CD4-positive, alpha-beta T cell (primary cell): ENCODE results near the gene CYP19A1. TPM values are rescaled to one million over a fixed set of nuclear protein-coding genes. Genes with fewer than 3 reads are reported as not detected.

Source experiments
- ATAC-seq: fragments of 200-7000 bp; cut with Tn5 transposase; one replicate; pipeline ENCODE4 v1.10.0; 2022; ENCODE audit warnings: mild to moderate bottlenecking; ENCODE audit not compliant: poor library complexity
- CTCF ChIA-PET: fragments of 350-600 bp; sonication (Branson Sonifier 250); formaldehyde crosslinking; loops from one replicate; lab custom pipeline; 2021; ENCODE audit warnings: antibody characterized with exemption, inconsistent platforms; lab: Charles Lee
- POLR2A ChIA-PET: fragments of 350-600 bp; sonication (Branson Sonifier 250); formaldehyde crosslinking; loops from one replicate; lab custom pipeline; 2021; ENCODE audit warnings: antibody characterized with exemption, inconsistent platforms; lab: Charles Lee
- DNase-seq, 14 experiments: peaks; one replicate each; pipeline ENCODE4 v3.0.0-alpha.2; 2013 to 2020; ENCODE audit warnings: mixed read lengths in 2 of 14
- H3K27ac ChIP-seq, 2 donors: one replicate each; pipeline versions ENCODE4 v1.5.1 to v1.7.0; 2013; ENCODE audit warnings: low read length in 2 of 2, low read depth in 1 of 2, mild to moderate bottlenecking in 1 of 2
- H3K27me3 ChIP-seq, 2 experiments: 1 replicate in 1 of 2; 2 replicates in 1 of 2; pipeline versions ENCODE4 v1.6.1 to v1.7.0; 2013; ENCODE audit warnings: low read length in 2 of 2, control low read depth in 1 of 2, mild to moderate bottlenecking in 1 of 2, moderate library complexity in 1 of 2; ENCODE audit not compliant: insufficient read depth in 2 of 2, control insufficient read depth in 1 of 2
- H3K36me3 ChIP-seq: one replicate; pipeline ENCODE4 v1.6.1; 2013; ENCODE audit warnings: low read length, control low read depth; ENCODE audit not compliant: insufficient read depth
- H3K4me1 ChIP-seq: one replicate; pipeline ENCODE4 v1.6.1; 2013; ENCODE audit warnings: low read length, control low read depth; ENCODE audit not compliant: insufficient read depth
- H3K4me3 ChIP-seq: one replicate; pipeline ENCODE4 v1.5.1; 2013; ENCODE audit warnings: mild to moderate bottlenecking, low read length, moderate library complexity
- H3K9me3 ChIP-seq, 2 experiments: 1 replicate in 1 of 2; 2 replicates in 1 of 2; pipeline versions ENCODE4 v1.6.1 to v1.7.0; 2013; ENCODE audit warnings: low read length in 2 of 2, mild to moderate bottlenecking in 2 of 2, control low read depth in 1 of 2, moderate library complexity in 1 of 2; ENCODE audit not compliant: control insufficient read depth in 1 of 2, insufficient read depth in 1 of 2
- H3K27ac Mint-ChIP-seq: one replicate; pipeline ENCODE4 v1.8.0; 2020; ENCODE audit warnings: mixed read lengths
- H3K27me3 Mint-ChIP-seq: one replicate; pipeline ENCODE4 v1.8.0; 2021; ENCODE audit warnings: mixed read lengths
- H3K36me3 Mint-ChIP-seq: one replicate; pipeline ENCODE4 v1.8.0; 2021; ENCODE audit warnings: low read depth, mixed read lengths
- H3K4me1 Mint-ChIP-seq: one replicate; pipeline ENCODE4 v1.8.0; 2021; ENCODE audit warnings: low read depth, mixed read lengths
- H3K4me3 Mint-ChIP-seq: one replicate; pipeline ENCODE4 v1.8.0; 2020; ENCODE audit warnings: mild to moderate bottlenecking, mixed read lengths
- H3K9me3 Mint-ChIP-seq: one replicate; pipeline ENCODE4 v1.8.0; 2020; ENCODE audit warnings: mixed read lengths
- intact Hi-C, 2 experiments: fragments of 100-400 bp; cut with DNase I in 1 of 2; cut with micrococcal nuclease in 1 of 2; formaldehyde crosslinking; loops; one replicate each; pipeline versions ENCODE4 v1.15.1 to v1.9.0; 2023 to 2025; cut with DNase I, micrococcal nuclease
- total RNA-seq, 174 experiments: library from RNA in 2 of 174; stranded (reverse) in 2 of 174; gene quantifications; one replicate each; pipeline ENCODE4 v1.2.3 and lab custom pipeline; 2021 to 2026
- TF ChIP-seq, protein P1 (sequence below): fragments of 200-600 bp; IDR thresholded peaks from one replicate; pipeline ENCODE4 v1.8.0; 2022; ENCODE audit warnings: antibody characterized with exemption, mild to moderate bottlenecking

CYP19A1 gene
- total RNA-seq, 2 experiments from 2014 or later = not detected

DNA sequence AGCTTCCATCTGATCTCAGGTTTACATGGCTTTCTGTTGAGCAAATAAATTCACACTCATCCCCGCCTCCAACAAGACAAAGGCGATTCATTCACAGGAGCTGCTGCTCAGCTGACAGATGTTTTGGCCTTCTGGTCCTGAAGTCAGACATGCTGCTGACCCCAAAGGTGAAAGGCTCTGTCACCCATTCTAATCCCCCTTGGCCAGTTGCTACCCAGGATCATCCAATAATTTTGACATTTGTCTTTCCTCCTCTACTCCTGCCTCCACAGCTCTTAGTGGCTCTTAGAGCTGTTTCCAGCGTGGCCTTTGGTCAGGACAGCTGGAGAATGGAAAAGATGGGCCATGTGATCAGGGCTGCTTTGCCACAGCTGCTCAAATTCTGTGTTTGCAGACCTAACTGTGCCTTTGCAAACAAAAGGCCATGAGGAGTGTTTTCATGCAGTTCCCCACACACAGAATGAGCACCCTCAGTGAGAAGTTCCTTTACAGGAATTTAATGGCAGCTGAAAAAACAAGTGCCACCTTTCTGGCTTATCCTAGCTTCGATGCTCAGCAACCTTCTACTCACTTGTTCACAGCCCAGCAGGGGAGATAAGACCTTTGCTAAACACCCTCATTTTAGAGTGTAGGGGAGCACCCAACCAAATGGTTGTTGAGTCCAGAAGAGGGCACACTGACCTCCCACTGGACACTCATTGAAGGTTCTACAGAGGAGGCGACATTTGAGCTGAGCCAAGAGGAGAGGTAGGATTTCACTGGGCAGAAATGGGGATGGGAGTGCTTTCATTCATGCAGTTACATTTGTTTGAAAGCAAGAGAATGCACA is 39.0 kb downstream of the CYP19A1 start:
- Histone ChIP-seq H3K4me1 (no peaks in the 10 kb centered on the region), H3K27ac (no peak overlapping the region), H3K27me3 (peaks cover 0 to 4% of the 10 kb centered on the region in 2 experiments), H3K9me3 (no peaks in the 10 kb centered on the region), H3K4me3 (no peak overlapping the region), H3K36me3 (no peaks in the 10 kb centered on the region)
- H3K4me1 Mint-ChIP-seq = no peaks in the 10 kb centered on the region
- no peaks in the 10 kb centered on the region for H3K9me3 Mint-ChIP-seq
- DNase-seq = no peak
- ATAC-seq = no peak
- peaks cover 8% of the 10 kb centered on the region for H3K27me3 Mint-ChIP-seq
- CTCF ChIA-PET = no interaction called here
- H3K36me3 Mint-ChIP-seq = no peaks in the 10 kb centered on the region
- TF ChIP-seq, protein P1, sequence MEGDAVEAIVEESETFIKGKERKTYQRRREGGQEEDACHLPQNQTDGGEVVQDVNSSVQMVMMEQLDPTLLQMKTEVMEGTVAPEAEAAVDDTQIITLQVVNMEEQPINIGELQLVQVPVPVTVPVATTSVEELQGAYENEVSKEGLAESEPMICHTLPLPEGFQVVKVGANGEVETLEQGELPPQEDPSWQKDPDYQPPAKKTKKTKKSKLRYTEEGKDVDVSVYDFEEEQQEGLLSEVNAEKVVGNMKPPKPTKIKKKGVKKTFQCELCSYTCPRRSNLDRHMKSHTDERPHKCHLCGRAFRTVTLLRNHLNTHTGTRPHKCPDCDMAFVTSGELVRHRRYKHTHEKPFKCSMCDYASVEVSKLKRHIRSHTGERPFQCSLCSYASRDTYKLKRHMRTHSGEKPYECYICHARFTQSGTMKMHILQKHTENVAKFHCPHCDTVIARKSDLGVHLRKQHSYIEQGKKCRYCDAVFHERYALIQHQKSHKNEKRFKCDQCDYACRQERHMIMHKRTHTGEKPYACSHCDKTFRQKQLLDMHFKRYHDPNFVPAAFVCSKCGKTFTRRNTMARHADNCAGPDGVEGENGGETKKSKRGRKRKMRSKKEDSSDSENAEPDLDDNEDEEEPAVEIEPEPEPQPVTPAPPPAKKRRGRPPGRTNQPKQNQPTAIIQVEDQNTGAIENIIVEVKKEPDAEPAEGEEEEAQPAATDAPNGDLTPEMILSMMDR = no peak
- no peak overlapping the region for H3K27ac Mint-ChIP-seq
- no peak overlapping the region for H3K4me3 Mint-ChIP-seq
- POLR2A ChIA-PET = no interaction called here
- intact Hi-C loops = no loop called here

DNA sequence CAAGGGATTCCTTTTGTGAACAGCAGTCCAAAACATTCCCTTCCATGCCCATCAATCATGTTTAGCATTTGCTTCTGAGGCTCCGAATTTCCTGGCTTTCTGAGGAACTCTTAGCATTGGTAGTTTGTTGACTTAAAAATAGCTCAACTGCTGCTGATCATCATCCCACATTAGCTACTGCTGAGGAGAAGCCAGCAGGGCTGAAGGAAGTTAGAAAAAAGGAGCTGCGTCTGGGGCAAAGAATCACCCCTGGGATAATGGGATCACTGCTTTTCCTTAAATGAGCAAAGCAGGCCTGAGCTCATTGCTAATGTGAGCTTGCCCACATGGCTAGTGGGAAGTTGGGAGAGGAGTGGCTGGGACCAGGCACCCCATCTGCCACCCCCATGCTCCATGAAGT is 39.8 kb downstream of the CYP19A1 start:
- Histone ChIP-seq H3K36me3 (no peaks in the 10 kb centered on the region), H3K27me3 (peaks cover 0 to 4% of the 10 kb centered on the region in 2 experiments), H3K9me3 (peaks cover 0 to 4% of the 10 kb centered on the region in 2 experiments), H3K4me3 (no peak overlapping the region), H3K27ac (no peak overlapping the region), H3K4me1 (no peaks in the 10 kb centered on the region)
- Mint-ChIP-seq H3K4me1 (no peaks in the 10 kb centered on the region), H3K9me3 (no peaks in the 10 kb centered on the region), H3K27ac (no peak overlapping the region), H3K4me3 (no peak overlapping the region), H3K27me3 (peaks cover 8% of the 10 kb centered on the region), H3K36me3 (no peaks in the 10 kb centered on the region)
- TF ChIP-seq, protein P1 = no peak
- ATAC-seq (no peak), DNase-seq (no peak)
- ChIA-PET CTCF (no interaction called here), POLR2A (no interaction called here)
- intact Hi-C loops = no loop called here

DNA sequence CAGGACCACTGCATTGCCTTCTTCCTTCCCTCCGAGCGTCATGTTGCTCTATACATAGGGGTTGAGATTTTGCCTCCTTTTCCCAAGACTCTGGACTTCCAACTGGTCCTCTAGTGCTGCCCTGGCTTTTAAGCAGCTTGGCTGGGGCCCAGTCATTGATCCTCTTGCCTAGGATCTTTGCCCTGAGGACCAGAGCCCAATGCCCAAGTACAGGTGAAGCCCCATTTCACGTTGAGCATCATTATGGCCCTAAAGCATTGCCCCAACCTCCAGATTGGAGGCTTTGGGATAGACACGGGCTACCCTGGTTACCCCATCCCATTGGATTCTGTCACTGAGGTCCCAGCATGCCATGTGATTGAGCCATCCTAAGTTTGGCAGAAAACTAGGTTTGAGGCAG is 47.7 kb downstream of the CYP19A1 start:
- intact Hi-C loops = no loop called here

More for the DNA sequence above, 47.7 kb downstream of the CYP19A1 start:
- Histone ChIP-seq H3K27ac (no peak overlapping the region), H3K27me3 (peaks cover 0 to 2% of the 10 kb centered on the region in 2 experiments), H3K4me3 (no peak overlapping the region), H3K36me3 (no peaks in the 10 kb centered on the region), H3K9me3 (peaks cover 0 to 7% of the 10 kb centered on the region in 2 experiments), H3K4me1 (no peaks in the 10 kb centered on the region)
- POLR2A ChIA-PET = no interaction called here
- CTCF ChIA-PET = no interaction called here
- Mint-ChIP-seq H3K4me1 (no peaks in the 10 kb centered on the region), H3K9me3 (no peaks in the 10 kb centered on the region), H3K27ac (no peak overlapping the region), H3K36me3 (no peaks in the 10 kb centered on the region), H3K27me3 (peaks cover 10% of the 10 kb centered on the region), H3K4me3 (no peak overlapping the region)
- ATAC-seq (no peak), DNase-seq (no peak)
- TF ChIP-seq, protein P1 = no peak
